ENCODE results near the gene OR51I1.

Gene OR51I1

GRCh38 chr11:5443835-5444393 lies 2.6 kb upstream of the OR51I1 start:
- DNase-seq (ENCODE audit: low read depth), result no peak
- TF ChIP-seq CTCF (IDR thresholded peaks at IDR 0.05; ENCODE audit: low read length, missing control alignments), result no peak
- no peak overlapping the region for H3K4me3 ChIP-seq (replicated peaks; ENCODE audit: low read depth, low read length)

GRCh38 chr11:5423131-5423530 lies 18.2 kb downstream of the OR51I1 start:
- no peak overlapping the region for H3K4me3 ChIP-seq (replicated peaks; ENCODE audit: low read depth, low read length)
- no peak for DNase-seq (ENCODE audit: low read depth)
- TF ChIP-seq CTCF (IDR thresholded peaks at IDR 0.05; ENCODE audit: low read length, missing control alignments), result no peak

- no peak within 1 kb of the TSS for H3K4me3 ChIP-seq (replicated peaks; ENCODE audit: low read depth, low read length)
- no peak for DNase-seq (ENCODE audit: low read depth)
- TF ChIP-seq CTCF (IDR thresholded peaks at IDR 0.05; ENCODE audit: low read length, missing control alignments), result no peak
These were observed 19.5 kb downstream of the OR51I1 start, which contains the start of gene OR51Q1 for GRCh38 chr11:5421811-5422210. Gene OR51Q1, plus strand, starts transcription at chr11:5422111. Its CDS starts 90 bp downstream, at chr11:5422201.

- no peak for DNase-seq (ENCODE audit: low read depth)
- no peak overlapping the region for H3K4me3 ChIP-seq (replicated peaks; ENCODE audit: low read depth, low read length)
- TF ChIP-seq CTCF (IDR thresholded peaks at IDR 0.05; ENCODE audit: low read length, missing control alignments), result no peak
These were observed 20.3 kb downstream of the OR51I1 start for GRCh38 chr11:5420993-5421392.

GRCh38 chr11:5405173-5405572 lies 36.1 kb downstream of the OR51I1 start:
- no peak overlapping the region for H3K4me3 ChIP-seq (replicated peaks; ENCODE audit: low read depth, low read length)
- DNase-seq (ENCODE audit: low read depth), result no peak
- no peak for TF ChIP-seq CTCF (IDR thresholded peaks at IDR 0.05; ENCODE audit: low read length, missing control alignments)

- TF ChIP-seq CTCF (IDR thresholded peaks at IDR 0.05; ENCODE audit: low read length, missing control alignments), result no peak
- DNase-seq (ENCODE audit: low read depth), result no peak
- no peak overlapping the region for H3K4me3 ChIP-seq (replicated peaks; ENCODE audit: low read depth, low read length)
These were observed 42.4 kb downstream of the OR51I1 start for GRCh38 chr11:5398936-5399335.

- no peak for DNase-seq (ENCODE audit: low read depth)
- no peak for TF ChIP-seq CTCF (IDR thresholded peaks at IDR 0.05; ENCODE audit: low read length, missing control alignments)
- no peak overlapping the region for H3K4me3 ChIP-seq (replicated peaks; ENCODE audit: low read depth, low read length)
These were observed 47.2 kb downstream of the OR51I1 start for GRCh38 chr11:5394091-5394490.

All from fibroblast of pulmonary artery (primary cell).